AG09309 (cell line): ENCODE results near the gene PTPRM.

Source experiments
- DNase-seq: peaks from one replicate; pipeline ENCODE4 v3.0.0-alpha.2; 2010; ENCODE audit warnings: low read depth
- H3K4me3 ChIP-seq: 2 replicates; pipeline ENCODE4 v1.5.1; 2011; ENCODE audit warnings: mild to moderate bottlenecking, low read depth, low read length, moderate library complexity; ENCODE audit not compliant: control insufficient read depth
- CTCF ChIP-seq: IDR thresholded peaks from 2 replicates; pipeline ENCODE4 v1.5.1; 2011; ENCODE audit warnings: mild to moderate bottlenecking, low read depth, low read length, inconsistent platforms; ENCODE audit not compliant: insufficient read depth, control insufficient read depth; ENCODE audit errors: missing control alignments

PTPRM gene

DNA sequence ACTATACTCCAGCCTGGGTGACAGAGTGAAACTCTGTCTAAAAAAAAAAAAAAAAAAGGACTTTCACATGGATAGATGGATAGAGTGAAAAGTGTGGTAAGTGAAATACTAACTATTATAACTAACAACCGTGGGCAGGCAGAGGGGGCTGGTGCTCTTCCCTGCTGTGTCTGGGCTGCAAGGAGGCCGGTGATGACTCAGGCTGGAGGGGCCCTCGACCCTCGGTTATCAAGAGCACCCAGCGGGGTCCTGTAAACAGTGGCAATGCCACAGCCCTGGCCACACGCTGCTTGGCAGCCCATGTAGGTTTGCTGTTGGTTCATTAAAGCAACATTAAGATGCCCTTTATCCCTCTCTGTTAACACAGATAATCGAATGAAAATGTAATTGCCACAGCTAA, 857.4 kb downstream of the PTPRM start:
- no peak overlapping the region for H3K4me3 ChIP-seq
- TF ChIP-seq CTCF: no peak
- no peak for DNase-seq

- TF ChIP-seq CTCF: no peak
- H3K4me3 ChIP-seq: no peak overlapping the region
- peak; percentile 70 for DNase-seq
Measured at GRCh38 chr18:8424917-8425725, 858.0 kb downstream of the PTPRM start.

GRCh38 chr18:8426401-8426800, 859.3 kb downstream of the PTPRM start:
- peak; percentile 35 for TF ChIP-seq CTCF
- H3K4me3 ChIP-seq: no peak overlapping the region
- no peak for DNase-seq

GRCh38 chr18:8427339-8427738, 860.2 kb downstream of the PTPRM start:
- no peak overlapping the region for H3K4me3 ChIP-seq
- TF ChIP-seq CTCF: no peak
- no peak for DNase-seq

GRCh38 chr18:8428951-8429350, 861.8 kb downstream of the PTPRM start:
- no peak for TF ChIP-seq CTCF
- H3K4me3 ChIP-seq: no peak overlapping the region
- DNase-seq: no peak

DNA sequence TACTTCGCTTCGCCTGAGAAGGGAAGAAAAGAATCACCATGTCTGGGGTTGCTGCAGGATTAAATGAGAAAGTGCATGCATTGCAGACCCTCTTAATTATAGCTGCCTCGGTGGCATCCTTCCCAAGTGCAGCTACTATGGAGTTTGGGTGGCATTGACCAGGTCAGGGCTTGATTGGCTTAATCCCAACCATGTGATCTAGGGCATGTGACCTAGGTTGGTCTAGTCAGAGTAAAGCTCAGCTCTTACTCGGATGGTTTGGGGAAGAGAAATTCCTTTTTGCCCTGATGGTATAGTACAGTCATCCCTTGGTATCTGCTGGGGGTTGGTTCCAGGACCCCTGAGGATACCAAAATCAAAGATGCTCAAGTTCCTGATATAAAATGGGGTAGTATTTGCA, 863.9 kb downstream of the PTPRM start:
- H3K4me3 ChIP-seq: no peak overlapping the region
- no peak for DNase-seq
- no peak for TF ChIP-seq CTCF
